Measurements from ENCODE around the gene CISD1. TPM values are rescaled to one million over a fixed set of nuclear protein-coding genes. Genes with fewer than 3 reads are reported as not detected.
A peak's percentile ranks its signal among the peaks of the same experiment; 100 is the strongest.

The CISD1 gene
- total RNA-seq, 1 donor from 2014 or later: 182 TPM

DNA sequence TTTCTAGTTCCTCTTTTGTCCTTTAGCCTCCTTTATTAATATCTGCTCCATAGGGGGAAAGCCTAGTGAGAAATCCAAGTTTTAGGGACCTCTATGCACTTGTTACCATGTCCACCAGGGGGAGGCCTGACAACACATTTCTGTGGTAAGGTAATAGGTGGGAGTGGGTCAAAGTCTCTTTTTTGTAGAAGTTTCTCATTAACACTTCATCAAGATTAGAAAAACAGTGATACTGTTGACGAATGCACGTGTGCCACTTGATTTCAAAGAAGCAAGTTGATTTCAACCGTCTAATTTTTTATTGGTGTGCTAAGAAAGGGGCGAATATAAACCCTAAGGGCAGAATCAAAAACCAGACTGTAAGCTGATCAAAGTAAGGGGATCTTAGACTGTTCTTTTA lies 30.6 kb downstream of the CISD1 start:
- peak; percentile 37 for DNase-seq
- intact Hi-C loops (cut with micrococcal nuclease): no loop called here
- peak; percentile 74 for ATAC-seq

DNA sequence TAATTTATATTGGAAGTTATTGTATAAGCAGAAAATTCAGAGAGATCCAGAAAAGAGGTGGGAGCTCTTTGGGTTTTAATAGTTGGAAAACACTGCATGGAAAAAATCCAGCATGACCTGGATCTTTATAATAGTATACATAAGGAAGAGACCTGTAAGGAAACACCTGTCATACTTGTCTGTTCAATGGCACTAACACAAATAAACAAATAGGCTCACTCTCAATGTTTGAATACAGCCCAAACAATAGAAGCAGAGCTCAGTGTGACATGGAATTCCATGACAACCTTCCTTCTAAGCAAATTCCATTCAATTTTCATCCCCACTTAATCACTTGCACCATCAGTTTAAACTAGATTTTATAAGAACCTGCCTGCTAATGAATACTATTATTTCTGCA lies 31.7 kb downstream of the CISD1 start:
- no peak for DNase-seq
- intact Hi-C loops (cut with micrococcal nuclease): no loop called here
- no peak for ATAC-seq

DNA sequence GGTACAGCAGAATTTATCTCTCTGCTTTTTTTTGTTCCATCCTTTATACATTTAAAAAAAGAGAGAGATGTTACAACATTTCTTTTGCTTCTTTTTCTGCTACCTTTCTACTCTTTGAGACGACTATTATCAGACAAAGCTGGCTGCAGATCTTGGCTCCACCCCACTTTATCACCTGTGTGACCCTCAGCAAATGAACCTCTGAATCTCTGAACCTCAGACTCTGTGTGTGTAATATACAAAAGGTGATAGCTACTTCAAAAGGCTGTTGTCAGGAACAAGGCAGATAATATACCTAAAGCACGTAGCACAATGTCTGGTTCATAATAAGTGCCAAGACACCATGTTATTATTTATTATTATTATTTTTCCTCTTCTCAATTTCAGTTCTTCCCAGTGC lies 33.3 kb downstream of the CISD1 start:
- no peak for ATAC-seq
- DNase-seq: no peak
- intact Hi-C loops (cut with micrococcal nuclease): no loop called here

DNA sequence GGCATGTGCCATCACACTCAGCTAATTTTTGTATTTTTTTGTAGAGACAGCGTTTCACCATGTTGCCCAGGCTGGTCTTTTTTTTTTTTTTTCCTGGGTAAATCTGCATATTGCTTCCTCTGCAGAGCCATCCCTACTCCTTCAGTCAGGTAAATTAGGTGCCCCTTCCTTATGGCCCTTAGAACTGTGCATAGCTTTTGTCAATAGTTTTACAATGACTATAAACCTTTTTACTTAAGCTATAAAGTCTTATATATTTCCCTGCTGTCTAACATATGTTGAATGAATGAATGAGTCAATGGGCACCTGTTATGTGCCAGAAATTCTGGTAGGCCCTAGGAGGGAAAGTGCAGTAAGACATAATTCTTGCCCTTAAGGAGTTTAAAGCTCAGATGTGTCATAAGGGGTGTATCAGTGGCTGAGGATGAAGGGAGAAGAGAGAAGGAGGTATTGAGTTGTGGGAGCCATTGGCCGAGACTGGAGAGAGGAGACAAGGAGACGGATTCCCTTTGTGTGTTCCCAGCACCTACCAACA lies 35.2 kb downstream of the CISD1 start:
- ATAC-seq (no peak), DNase-seq (no peak)
- intact Hi-C loops (cut with micrococcal nuclease): no loop called here

DNA sequence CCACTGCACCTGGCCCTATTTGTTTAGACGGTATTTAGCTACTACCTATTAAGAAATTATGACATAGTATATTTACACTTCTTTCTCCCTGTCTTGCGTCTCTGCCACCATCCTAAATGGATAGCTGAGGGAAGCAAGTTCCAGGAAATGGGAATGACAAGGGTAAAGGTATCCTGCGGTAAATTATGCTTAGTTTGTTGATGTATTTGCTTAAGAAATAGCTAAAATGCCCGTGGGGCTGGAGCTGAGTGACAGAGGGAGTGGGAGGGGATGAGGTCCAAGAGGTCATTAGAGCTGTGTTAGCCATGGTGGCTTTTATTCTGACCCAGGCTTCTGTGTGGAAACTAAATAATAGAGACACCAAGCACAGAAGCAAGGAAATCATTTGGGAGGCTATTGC lies 36.9 kb downstream of the CISD1 start:
- ATAC-seq (no peak), DNase-seq (no peak)
- intact Hi-C loops (cut with micrococcal nuclease): no loop called here

DNA sequence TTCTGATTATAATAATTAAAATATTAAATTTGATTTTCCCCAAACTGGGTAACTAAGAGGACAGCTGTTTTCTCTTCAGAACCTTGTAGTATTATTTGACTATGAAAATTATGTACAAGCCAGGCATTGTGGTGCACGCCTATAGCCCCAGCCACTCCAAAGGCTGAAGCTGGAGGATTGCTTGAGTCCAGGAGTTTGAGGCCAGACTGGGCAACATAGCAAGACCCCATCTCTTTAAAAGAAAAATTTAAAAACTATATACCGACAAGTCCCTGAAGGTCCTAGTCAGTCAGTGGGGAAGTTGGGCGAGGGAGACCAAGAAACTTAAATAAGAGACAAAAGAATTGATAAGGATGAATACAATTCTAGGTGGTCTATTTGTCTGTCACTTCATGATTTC lies 38.7 kb downstream of the CISD1 start:
- ATAC-seq: no peak
- no peak for DNase-seq
- intact Hi-C loops (cut with micrococcal nuclease): no loop called here

DNA sequence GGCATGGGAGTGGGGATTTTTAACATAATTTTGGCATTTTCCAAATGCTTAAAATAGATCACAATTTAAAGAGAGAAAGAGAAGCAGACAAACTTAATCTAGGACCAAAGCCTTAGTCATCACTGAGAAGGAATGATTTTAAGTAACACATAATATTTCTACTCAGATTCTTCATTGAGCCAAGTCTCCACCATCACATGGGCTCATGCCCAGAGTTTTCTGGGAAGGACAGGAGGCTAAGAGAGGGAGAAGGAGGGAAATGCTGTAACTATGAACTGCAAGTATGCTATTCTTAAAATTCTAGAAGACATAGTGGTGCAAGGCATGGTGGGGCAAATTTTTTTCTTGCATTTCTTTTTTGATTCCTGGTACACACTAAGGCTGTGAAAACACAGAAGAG lies 42.1 kb downstream of the CISD1 start:
- no peak for ATAC-seq
- no peak for DNase-seq
- intact Hi-C loops (cut with micrococcal nuclease): no loop called here

DNA sequence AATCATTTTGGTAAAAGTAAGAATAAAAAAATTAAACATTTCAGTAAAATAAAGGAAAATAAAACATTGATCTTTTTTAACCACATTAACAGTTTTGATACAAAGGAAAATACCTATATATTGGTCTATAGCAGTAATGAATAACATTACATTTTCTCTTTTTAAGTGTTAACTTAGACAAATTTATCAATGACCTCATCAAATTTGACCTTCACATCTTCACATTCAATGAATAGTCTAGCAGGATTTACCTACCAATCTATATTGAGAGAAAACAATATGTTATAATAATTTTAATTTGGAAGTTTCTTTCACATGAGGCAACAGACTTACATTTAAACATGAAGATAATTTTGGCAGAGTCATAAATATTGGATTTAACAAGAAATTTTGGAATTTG lies 47.9 kb downstream of the CISD1 start:
- DNase-seq (no peak), ATAC-seq (no peak)
- intact Hi-C loops (cut with micrococcal nuclease): no loop called here

DNA sequence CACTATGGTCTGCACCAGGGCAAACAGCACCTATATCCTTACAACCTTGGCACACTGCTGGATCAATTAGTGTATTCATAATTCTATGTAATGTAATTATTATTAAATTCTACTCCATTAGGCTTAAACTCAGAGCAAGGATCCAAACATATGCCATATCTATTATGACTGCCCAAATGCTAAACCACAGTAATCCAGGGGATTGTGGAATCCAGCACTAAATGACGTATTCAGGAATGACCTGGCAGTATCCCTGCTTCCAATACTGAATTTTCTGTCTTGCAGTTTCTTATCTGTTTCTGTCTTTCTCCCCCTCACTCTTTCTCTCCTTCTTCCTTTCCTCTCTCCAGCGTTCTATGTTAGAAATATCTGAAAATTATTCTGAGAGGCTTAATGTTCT lies 49.4 kb downstream of the CISD1 start:
- intact Hi-C loops (cut with micrococcal nuclease): no loop called here
- no peak for ATAC-seq
- no peak for DNase-seq

DNA sequence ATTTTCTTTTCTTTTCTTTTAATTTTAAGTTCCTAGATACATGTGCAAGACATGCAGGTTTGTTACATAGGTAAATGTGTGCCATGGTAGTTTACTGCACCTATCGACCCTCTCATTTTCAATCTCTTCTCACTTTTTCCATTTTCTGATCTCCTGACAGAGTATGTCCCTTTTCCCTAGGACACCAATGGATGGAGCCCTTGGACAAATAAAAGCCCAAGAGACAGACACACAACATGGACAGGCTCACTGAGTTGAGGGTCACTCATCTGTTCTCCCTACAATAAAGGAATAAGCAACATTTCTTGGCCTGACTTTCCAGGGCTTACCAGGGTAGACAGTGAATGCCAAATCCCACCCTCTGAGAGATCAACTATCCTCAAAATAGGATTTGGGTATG lies 50.6 kb downstream of the CISD1 start:
- ATAC-seq (peak; percentile 47), DNase-seq (no peak)
- intact Hi-C loops (cut with micrococcal nuclease): no loop called here

DNA sequence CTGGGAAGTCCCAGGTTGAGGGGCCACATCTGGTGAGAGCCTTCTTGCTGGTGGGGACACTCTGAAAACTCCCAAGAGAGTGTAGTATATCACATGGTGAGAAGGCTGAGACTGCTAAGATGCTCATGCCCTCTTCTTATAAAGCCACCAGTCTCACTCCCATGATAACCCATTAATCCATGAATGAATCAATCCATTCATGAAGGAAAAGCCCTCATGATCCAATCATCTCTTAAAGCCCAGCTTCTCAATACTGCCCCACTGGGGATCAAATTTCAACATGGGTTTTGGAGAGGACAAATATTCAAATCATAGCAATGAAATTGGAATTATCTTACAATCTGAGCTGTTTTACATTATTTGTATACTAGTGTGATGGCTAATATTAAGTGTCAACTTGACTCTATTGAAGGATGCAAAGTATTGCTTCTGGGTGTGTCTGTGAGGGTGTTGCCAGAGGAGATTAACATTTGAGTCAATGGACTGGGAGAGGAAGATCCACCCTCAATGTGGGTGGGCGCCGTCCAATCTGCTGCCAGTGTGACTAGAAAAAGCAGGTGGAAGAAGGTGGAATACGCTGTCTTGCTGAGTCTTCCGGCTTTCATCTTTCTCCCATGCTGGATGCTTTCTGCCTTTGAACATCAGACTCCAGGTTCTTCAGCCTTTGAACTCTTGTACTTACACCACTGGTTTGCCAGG lies 51.5 kb downstream of the CISD1 start:
- ATAC-seq (no peak), DNase-seq (no peak)

DNA sequence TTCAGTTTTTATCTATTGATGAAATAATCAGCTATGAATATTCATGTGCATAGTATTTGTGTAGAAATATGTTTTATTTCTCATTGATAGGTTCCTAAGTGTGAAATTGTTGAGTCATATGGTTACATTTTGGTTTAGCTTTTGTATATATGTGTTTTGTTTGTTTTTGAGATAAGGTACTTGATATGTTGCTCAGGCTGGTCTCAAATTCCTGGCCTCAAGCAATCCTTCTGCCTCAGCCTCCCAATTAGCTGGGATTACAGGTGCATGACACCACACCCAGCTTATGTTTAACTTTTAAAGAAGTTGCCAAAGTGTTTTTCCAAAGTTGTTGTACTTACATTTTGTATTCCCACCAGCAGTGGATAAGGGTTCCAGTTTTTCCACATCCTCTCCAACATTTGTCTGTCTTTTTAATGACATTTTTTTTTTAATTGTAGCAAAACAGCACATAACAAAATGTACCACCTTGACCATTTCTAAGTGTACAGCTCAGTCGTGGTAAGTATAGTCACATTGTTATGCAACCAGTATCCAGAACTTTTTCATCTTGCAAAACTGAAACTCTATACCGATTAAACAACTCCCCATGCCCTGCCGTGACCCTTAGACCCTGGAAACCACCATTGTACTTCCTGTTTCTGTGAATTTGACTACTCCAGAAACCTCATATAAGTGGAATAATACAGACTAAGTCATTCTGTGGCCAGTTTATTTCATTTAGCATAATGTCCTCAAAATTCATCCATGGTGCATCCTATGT lies 53.3 kb downstream of the CISD1 start:
- ATAC-seq: peak; percentile 33
- intact Hi-C loops (cut with micrococcal nuclease): no loop called here
- DNase-seq: no peak

More for the DNA sequence above, 51.5 kb downstream of the CISD1 start:
- intact Hi-C loops (cut with micrococcal nuclease): no loop called here

DNA sequence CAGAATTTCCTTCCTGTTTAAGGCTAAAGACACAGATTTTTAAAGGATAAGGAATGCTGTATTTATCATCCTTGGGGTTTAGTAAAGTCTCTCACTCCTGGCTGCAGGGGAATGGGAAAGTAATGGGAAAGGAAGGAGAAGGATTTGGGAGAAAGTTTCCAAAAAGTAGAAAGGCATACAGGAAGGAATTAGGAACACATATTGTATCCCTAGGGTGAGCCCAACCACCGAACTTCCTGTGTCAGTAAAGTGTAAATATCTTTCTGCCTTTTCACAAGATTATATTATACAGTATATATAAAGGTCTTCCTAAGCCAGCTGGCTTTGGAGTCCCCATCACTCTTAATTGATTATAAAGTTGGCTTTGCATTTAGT lies 53.9 kb downstream of the CISD1 start:
- ATAC-seq: no peak
- intact Hi-C loops (cut with micrococcal nuclease): no loop called here

DNA sequence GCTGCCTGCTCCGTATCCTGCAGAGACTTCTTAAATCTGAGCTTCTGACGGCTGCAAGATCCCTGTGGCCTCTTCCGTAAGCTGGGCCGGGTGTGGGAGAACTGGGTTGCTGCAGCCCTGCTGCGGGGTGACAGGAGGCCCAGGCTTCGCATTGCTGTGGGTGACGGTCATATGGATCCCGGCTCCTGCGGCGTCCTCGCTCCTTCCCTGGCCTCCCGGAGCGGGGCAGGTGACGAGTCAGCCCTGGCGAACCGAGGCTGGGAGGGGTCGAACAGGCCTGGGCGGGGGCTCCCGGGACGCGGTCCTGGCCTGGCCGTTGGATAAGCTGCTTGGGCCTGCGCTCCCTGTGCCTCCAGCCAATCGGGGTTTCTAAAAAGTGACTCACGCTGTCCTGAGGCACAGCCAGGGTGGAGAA lies 58.0 kb downstream of the CISD1 start:
- DNase-seq (peak; percentile 71), ATAC-seq (peak; percentile 94)
- intact Hi-C loops (cut with micrococcal nuclease): no loop called here

More for the DNA sequence above, 53.9 kb downstream of the CISD1 start:
- no peak for DNase-seq

DNA sequence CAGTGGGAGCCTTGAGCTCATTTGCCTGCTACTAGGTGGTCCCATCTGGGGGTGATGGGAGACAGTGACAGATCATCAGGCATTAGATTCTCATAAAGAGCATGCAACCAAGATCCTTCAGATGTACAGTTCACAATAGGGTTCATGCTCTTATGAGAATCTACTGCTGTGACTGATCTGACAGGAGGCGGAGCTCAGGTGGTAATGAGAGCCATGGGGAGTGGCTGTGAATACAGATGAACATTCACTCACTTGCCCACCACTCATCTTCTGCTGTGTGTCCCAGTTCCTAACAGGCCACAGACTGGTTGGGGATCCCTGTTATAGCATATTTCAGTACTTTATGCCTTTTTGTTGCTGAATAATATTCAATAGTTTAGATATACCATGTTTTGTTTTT lies 59.3 kb downstream of the CISD1 start:
- intact Hi-C loops (cut with micrococcal nuclease): no loop called here
- ATAC-seq: no peak
- no peak for DNase-seq

DNA sequence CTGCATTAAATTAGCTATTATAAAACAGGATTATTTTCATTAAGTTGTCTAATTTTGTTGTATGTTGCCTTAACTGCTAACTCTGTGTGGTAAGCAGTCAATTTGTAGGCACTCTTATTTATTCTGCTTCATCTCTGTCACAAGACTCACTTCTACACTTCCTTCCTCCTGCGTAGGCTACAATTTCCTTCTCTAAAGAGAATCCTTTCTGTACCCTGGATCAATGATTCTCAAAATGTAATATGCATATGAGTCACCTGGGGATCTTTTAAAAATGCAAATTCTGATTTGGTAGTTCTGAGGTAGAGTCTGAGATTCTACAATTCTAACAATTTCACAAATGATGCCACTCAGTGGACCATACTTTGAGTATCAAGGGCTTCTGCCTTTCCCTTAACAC lies 61.5 kb downstream of the CISD1 start:
- intact Hi-C loops (cut with micrococcal nuclease): loop anchor here (10.0 kb wide), 1 partner anchor 54 kb away; the partner anchor contains the start of gene TFAM
- no peak for ATAC-seq
- DNase-seq: no peak

DNA sequence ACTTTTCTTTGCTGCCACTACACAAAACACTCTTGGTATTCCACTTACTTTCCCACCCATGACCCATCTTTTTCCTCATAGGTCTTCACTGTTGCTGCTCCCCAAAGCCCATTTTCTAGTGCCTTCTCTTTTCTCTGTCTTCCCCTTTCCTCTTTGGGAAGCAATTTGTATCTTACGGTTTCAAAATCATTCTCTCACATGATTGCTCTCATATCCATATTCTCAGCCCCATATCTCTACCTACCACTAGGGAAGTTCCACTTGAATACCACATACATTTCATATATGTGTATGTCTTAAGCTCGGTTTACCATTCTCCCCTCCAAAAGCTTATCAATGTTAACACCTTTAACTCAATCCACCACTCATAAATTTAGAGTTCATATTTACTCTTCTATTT lies 62.7 kb downstream of the CISD1 start:
- intact Hi-C loops (cut with micrococcal nuclease): loop anchor here (10.0 kb wide), 1 partner anchor 53 kb away; the partner anchor contains the start of gene TFAM
- ATAC-seq (no peak), DNase-seq (no peak)

DNA sequence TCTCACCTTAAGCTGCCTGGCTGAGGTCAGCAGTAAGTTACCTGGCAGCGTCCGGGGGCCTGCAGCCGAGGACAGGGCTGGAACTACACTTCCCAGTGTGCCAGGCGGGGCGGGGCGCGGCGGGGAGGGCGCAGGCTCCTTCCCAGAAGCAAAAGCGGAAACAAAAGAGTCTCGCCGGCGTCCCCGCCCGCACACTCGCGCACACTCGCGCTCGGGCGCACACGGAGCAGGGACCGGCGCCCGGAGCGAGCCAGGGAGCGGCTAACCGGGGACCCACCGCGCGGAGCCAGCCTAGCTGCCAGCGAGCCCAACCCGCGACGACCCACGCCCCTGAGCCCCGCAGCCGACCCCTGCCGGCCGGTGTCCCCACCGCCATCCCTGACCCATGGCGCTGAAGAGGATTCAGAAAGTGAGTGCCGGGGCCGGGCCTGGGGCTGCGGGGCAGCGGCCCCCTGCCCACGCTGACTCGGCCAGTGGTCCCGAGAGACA lies 65.9 kb downstream of the CISD1 start, which contains the start of gene UBE2D1:
TSS of gene UBE2D1 (plus strand) at position 190 of the 489 bp plus-strand sequence. CDS start at position 386, 196 bp downstream.
- ATAC-seq: peak; percentile 97
- intact Hi-C loops (cut with micrococcal nuclease): loop anchor here (10.0 kb wide), 1 partner anchor 50 kb away; the partner anchor contains the start of gene TFAM
- peak; percentile 96 for DNase-seq

DNA sequence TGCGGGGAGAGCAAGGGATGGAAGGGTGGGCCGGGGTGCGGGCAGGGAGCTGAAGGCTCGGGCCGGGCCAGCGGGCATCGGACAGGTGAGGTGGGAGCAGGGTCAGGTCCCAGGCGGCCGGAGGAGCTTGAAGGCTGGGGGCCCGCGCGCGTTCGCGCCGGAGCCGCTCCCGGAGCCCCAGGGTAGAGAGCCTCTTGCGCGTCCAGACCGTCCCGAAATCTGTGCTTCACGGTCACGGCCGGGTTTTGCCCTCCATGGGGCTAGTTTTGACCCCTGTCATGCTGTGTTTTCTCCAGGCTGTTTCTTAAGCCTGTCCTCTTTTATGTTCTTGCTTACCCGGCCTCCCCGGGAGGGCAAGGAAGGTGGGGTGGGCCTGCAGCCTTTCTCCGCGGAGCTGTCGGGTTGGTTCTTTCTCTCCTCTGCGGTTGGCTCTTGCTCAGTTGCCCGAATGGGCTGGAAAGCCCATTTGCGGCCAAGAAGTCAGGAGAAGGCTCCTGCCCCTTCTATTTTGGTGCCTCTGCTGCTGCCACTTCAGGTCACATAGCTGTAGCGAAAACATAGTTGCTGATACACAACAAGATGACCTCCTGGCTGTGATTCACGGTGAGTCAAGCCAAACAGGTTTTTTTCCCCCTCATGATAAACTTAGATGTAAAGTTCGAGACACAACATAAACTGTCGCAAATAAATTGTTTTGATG lies 66.5 kb downstream of the CISD1 start:
- intact Hi-C loops (cut with micrococcal nuclease): loop anchor here (10.0 kb wide), 1 partner anchor 49 kb away; the partner anchor contains the start of gene TFAM
- DNase-seq (peak; percentile 66), ATAC-seq (peak; percentile 90)
